Amygdala (tissue), 56 donors: ENCODE data around the gene IMP3.

Source experiments
- DNase-seq, 56 donors: peaks; one replicate each; lab custom pipeline; 2025; lab: John Stamatoyannopoulos, UW

IMP3 gene

DNA sequence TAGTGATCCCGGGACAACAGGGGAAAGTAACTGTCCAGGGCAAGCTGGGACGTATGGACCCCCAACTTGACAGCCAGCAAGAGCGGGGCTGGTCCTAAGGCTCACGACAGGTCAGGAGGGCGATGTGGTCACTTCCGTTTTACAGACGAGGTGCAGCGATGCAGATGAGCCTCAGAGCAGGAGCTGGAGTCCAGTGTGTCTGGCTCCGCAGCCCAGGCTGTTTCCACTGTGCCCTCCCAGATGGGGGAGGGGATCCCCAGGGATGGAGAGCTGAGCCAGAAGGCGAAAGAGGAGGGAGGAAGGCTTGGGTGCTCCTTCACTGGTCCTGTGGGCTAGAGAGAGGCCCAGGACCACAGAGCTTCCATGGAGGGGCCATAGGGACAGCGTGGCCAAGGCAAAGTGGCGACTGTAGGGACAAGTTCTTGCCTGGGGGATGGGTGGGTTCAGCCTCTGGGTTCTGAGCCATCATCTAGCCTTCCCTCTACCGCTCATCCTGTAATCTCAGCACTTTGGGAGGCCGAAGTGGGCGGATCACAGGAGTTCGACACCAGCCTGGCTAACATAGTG is 13.4 kb upstream of the IMP3 start:
- peak in 1 of 56 donors; percentile 4 for DNase-seq

GRCh38 chr15:75651810-75652543 is 12.0 kb upstream of the IMP3 start:
- no peak for DNase-seq

DNA sequence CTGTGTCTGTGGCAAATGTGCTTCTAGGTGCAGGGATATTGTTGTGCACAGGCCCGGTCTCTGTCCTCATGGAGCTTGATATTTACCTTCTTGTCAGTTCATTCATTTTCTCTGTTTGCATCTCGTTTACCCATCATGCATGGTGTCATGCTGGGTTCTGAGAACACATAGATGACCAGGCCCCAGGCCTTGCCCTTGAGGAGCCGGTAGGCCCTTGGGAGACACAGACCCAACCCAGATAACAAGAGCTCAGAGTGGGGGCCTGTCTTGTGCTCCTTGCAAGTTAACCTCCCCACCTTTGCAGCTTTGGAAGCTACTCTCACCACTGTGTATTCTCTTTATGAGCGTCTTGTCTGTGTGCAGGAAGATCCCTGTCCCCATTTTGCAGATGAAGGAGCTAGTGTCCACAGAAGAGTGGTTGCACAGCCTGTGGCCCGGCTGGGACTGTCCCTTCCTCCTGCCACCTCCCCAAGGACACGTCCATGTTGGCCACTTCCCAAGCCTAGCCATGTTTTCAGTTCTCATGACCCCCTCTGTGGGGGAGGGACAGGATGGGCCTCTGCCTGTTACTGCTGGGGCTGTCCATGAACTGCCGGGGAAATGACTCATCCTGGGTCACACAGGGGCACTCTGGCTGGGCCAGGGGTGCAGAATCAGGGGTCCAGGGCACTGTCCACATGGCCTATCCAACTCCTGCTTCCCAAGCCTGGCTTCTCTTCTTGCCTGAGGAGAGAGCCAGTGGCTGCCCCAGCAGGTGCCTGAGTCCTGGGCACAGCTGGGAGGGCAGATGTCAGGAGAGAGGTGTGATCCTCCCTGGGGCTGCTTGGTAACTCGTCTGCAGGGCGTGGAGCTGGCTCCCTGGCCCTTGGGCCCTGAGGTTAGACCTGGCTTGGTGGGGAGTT is 11.1 kb upstream of the IMP3 start:
- no peak for DNase-seq

- DNase-seq: no peak
These were observed 9.8 kb upstream of the IMP3 start for GRCh38 chr15:75649848-75650247.

DNA sequence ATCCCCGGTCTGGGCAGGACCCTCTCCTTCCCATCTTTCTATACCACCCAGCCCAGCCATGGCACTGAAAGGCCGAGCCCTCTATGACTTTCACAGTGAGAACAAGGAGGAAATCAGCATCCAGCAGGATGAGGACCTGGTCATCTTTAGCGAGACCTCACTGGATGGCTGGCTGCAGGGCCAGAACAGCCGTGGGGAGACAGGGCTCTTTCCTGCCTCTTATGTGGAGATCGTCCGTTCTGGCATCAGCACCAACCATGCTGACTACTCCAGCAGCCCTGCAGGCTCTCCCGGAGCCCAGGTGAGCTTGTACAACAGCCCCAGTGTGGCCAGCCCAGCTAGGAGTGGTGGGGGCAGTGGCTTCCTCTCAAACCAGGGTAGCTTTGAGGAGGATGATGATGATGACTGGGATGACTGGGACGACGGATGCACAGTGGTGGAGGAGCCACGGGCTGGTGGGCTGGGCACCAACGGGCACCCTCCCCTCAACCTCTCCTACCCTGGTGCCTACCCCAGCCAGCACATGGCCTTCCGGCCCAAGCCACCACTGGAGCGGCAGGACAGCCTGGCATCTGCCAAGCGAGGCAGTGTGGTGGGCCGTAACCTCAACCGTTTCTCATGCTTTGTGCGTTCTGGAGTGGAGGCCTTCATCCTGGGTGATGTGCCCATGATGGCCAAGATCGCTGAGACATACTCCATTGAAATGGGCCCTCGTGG is 9.2 kb upstream of the IMP3 start:
- DNase-seq: no peak

GRCh38 chr15:75648156-75649000 is 8.4 kb upstream of the IMP3 start:
- DNase-seq: peak in 25 of 56 donors; percentile 15 to 68 (median 39)

- peak in 40 of 56 donors; percentile 32 to 81 (median 55) for DNase-seq
These were observed 7.5 kb upstream of the IMP3 start, which contains the start of gene SNX33 for GRCh38 chr15:75647370-75648155. Gene SNX33 (plus strand): TSS chr15:75647912. CDS start chr15:75649103, 1,191 bp downstream.

DNA sequence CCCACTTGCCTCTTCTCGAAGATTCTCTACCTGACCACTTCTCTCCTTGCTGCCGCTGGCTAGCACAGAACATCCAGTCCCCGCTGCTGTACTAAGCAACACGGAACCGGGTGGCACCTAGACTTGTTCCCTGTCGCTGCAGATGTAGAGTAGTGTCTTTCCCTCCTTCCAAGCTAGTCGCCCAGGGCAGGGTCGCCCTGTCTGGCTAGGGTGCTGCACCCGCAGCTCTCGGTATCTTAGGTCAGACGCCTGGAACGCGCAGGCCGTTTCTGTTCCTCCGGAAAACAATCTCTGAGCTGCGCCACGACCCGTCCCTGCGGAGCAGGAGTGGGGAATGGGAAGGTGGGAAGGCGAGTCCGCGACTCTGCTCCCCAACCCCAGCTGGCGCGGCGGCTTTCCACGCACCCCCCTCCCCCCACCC is 6.9 kb upstream of the IMP3 start:
- peak in 3 of 56 donors; percentile 41 to 61 (median 42) for DNase-seq

- DNase-seq: no peak
These were observed 6.3 kb upstream of the IMP3 start for GRCh38 chr15:75646112-75646943.

DNA sequence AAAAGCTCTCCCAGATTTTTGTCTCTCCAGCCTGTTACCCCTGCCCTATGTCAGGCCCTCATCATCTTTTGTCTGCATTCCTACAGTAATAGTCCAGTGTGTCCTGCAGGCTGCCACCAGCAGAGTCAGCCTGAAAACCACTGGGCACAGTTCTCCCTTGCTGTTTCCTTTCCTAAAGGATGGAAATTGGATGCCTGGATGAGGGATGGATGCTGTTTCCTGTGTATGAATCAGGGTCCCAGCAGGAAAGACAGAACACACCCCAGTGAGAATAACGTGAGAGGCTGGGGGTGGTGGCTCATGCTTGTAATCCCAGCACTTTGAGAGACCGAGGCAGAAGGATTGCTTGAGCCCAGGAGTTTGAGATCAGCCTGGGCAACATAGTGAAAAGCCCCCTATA is 4.4 kb upstream of the IMP3 start:
- no peak for DNase-seq

GRCh38 chr15:75641603-75642002 is 1.6 kb upstream of the IMP3 start:
- DNase-seq: no peak

- no peak for DNase-seq
These were observed 1.1 kb upstream of the IMP3 start for GRCh38 chr15:75641179-75641503.

DNA sequence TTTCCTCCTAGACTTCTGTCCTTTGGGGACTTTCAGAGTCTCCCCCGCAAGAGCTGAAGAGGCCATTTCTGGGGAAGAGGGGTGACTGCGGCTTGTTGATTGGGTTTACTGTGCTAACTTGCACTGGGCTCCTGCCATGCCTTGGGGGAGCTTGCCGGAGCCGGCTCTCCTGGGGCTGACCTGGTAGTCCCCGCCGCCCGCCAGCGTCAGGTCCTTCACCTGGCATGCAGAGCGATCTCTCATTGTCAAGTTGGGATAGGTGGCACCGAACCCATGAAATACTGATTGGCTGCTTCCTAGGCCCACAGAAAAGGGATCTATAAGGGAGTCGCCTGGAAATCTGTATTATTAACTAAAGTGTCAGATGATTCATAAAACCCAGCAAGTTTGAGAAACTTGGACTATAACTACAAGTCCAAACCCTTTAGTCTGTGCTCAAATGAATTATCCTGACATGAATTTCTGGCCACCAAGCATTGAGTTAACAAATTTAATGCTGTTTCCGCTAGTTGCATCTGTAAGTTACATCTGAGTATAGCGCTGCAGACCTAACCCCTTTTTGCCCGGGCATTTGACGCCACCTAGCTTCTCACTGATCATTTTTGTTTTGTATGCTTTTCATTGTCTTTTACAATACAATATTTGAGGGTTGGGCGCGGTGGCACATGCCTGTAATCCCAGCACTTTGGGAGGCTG is 607 bp upstream of the IMP3 start:
- peak in 5 of 56 donors; percentile 51 to 68 (median 62) for DNase-seq

DNA sequence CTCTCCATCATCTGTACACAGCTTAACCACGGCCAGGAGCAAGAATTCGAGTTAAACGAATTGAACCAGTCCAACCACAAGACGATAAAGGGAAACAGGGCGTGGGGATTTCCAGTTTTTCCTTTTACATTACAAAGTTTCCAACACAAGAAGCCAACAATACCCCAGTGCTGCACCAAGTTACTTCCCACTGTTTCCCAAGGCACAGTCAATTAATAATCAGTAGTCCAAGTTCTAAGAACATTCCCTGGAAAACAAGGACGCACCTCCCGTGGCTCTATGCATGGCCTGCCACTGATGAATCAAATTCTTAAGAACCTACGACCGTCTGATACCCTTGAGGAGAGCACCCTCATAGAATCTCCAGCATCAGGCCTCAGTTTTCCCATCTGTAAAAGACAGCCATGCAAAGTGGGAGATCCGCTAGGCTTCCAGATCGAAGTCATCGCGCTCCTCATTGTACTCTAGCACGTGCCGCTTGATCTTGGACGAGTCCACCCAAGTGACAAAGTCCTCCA is 774 bp downstream of the IMP3 start:
- no peak for DNase-seq

DNA sequence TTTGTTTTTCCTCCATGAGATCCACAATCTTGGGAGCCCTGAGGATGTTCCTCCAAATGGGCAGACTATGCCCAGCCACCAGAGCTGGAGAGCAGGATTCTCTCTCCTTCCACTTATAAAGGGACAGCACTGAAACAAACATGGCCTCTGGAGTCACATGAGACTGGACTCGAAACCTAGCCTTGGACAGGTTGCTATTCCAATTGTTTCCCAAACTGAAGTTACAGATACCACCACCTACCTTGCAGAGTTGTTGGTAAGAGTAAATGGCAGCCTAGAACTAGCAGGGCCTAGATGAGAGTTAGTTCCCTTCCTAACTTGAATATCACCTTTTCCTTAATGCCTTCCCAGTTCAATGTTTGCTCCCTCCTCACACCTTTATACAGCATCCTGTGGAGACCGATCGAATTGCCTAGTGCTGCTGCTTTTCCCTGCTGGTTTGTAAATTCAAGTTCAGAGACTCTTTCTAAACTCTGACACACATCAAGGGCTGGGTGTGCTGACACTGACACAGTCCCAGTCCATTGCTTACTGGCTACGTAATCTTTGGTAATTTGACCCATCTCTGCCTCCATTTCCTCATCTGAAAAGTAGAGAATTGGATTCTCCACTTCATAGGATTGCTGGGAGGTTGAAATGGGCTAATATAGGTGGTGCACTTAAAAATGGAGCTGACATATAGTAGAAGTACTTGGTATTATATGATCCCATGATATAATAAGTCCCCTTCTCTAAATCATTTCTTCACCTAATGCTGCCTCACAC is 2.6 kb downstream of the IMP3 start:
- DNase-seq: no peak

DNA sequence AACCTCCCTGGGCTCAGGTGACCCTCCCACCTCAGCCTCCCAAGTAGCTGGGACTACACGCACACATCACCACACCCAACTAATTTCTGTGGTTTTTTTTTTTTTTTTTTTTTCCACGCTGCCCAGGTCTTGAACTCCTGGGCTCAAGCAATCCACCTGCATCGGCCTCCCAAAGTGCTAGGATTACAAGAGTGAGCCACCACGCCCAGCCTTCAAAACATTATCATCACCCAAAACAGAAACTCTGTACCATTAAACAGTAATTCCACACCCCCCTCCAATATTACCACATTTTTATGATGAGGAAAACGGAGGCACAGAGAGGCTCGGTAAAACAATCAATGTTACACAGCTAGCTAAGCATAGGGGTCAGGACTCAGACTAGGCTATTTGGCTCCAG is 4.0 kb downstream of the IMP3 start:
- no peak for DNase-seq
